LNCaP clone FGC (cell line): Measurements from ENCODE around the gene EXOC2.

Experiments
- DNase-seq: peaks from one replicate; pipeline ENCODE4 v3.0.0-alpha.2; 2011; ENCODE audit warnings: low read depth
- H3K4me3 ChIP-seq: 2 replicates; pipeline ENCODE4 v1.5.1; 2011; ENCODE audit warnings: mild to moderate bottlenecking, low read depth, low read length, control low read depth
- TF ChIP-seq, protein P1 (sequence below): IDR thresholded peaks from 2 replicates; pipeline ENCODE4 v1.5.1; 2012; ENCODE audit warnings: mild to moderate bottlenecking; ENCODE audit not compliant: control insufficient read depth, insufficient read depth; ENCODE audit errors: extremely low read depth

Gene EXOC2

DNA sequence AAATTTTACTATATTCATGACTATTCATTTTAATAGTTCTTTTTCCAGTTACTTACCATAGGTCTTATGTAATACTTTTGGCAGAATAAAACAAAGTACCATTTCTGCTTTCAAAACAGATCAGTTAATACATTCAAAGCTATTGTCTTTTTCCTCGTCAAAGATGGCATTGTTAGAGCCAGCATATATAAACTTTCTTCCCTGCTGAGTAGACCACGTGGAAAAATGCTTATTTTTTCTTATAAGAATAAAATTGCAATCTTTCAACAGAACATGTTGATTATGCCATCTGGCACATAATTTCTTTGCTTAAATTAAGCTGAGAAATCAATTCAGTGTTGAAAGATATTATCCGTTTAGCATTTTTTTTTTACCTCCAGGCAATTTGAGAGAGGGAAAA lies 34.9 kb upstream of the EXOC2 start:
- H3K4me3 ChIP-seq: no peak overlapping the region
- TF ChIP-seq, protein P1, sequence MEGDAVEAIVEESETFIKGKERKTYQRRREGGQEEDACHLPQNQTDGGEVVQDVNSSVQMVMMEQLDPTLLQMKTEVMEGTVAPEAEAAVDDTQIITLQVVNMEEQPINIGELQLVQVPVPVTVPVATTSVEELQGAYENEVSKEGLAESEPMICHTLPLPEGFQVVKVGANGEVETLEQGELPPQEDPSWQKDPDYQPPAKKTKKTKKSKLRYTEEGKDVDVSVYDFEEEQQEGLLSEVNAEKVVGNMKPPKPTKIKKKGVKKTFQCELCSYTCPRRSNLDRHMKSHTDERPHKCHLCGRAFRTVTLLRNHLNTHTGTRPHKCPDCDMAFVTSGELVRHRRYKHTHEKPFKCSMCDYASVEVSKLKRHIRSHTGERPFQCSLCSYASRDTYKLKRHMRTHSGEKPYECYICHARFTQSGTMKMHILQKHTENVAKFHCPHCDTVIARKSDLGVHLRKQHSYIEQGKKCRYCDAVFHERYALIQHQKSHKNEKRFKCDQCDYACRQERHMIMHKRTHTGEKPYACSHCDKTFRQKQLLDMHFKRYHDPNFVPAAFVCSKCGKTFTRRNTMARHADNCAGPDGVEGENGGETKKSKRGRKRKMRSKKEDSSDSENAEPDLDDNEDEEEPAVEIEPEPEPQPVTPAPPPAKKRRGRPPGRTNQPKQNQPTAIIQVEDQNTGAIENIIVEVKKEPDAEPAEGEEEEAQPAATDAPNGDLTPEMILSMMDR: no peak
- DNase-seq: no peak

DNA sequence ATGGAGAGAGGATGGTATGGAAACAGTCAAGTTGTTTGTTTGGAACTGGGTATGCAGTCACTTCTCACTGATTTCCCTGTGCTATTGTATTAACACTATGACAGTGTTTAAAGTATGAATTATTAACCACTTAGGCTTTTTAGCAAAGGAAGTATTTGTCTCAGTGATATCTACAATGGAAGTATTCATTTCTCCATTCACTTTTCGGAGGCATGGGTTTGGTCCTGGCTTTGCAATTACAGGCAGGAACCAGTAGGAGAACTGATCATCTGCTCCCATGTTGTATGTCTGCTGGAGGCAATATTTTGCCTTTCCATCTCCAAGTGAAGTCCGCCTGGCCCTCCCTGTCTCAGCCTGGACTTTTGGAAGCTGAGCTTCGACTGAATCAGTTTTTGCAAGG lies 30.6 kb upstream of the EXOC2 start:
- H3K4me3 ChIP-seq: no peak overlapping the region
- no peak for DNase-seq
- TF ChIP-seq, protein P1: no peak

DNA sequence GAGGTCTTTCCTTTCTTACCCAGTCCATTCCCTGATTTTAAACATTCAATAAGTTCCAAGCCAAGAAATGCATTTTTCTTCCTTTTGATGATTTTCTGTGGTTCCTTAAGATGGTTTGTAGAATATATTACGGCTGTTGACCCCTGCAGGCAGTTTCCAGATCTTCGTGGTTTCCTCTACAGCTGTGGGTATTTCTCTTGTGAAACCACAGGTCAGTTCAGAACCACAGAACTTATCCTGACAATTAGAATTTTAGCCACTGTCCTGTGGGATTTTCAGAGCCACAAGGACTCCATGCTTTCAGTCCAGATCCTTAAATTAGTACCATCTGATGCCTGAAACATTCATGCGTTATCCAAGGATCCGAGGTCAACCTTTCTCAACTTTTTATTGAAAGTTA lies 29.7 kb upstream of the EXOC2 start:
- no peak for DNase-seq
- H3K4me3 ChIP-seq: no peak overlapping the region
- TF ChIP-seq, protein P1: no peak

DNA sequence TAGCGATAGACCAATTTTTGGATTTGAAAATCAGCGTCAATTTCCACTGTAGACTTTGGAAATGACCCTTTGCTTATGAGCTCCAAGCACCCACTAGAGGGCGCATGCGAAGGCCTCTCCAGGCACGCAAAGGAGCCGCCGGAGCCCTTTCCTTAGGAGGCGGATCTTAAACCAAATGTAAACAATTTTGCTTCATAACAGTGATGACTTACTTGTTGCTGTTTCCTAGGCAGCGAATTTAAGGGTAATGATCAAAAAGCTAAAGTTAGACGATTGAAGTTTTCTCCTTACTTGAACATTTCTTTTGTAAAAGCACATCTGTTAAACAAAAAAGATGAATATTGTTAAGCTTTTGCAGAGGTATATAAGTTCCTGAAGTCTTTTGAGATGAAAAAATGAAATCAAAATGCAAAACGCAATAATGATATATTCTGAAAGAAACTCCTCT lies 29.2 kb upstream of the EXOC2 start:
- H3K4me3 ChIP-seq: no peak overlapping the region
- peak; percentile 58 for DNase-seq
- TF ChIP-seq, protein P1: peak; percentile 71

DNA sequence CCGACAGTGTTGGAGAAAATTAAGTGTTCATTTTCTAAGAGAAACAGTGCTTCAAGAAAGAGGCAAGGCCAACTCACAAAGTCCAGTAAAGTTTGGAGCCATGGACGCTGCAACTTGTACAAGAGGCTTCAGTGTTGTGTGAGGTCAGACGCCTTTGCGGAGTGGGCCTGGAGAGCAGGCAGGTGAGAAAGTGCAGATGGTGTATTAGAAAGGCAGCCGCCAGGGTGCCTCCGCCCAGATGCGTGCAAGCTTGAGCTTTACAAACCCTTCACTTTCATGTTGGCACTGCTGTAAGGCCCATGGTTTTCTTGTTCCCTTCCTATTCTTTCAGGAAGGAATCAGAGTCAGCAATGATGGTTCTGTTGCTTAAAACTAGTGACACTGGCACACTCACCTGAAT lies 25.4 kb upstream of the EXOC2 start:
- DNase-seq: no peak
- TF ChIP-seq, protein P1: no peak
- no peak overlapping the region for H3K4me3 ChIP-seq

DNA sequence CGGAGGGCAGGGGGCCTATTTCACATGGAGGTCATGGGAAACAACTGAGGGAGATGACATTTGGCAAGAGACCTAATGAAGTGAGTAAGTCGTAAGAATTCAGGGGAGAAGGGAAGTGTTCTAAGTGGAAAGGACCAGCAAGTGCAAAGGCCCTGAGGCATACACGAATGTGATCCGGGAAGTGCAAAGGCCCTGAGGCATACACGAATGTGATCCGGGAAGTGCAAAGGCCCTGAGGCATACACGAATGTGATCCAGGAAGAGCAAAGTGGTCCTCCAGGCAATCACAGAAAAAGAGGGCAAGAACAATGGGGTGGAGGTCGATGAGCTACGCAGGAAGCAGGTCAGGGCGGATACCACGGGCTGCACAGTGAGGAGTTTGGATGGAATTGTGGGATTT lies 24.2 kb upstream of the EXOC2 start:
- no peak for DNase-seq
- TF ChIP-seq, protein P1: no peak
- no peak overlapping the region for H3K4me3 ChIP-seq

DNA sequence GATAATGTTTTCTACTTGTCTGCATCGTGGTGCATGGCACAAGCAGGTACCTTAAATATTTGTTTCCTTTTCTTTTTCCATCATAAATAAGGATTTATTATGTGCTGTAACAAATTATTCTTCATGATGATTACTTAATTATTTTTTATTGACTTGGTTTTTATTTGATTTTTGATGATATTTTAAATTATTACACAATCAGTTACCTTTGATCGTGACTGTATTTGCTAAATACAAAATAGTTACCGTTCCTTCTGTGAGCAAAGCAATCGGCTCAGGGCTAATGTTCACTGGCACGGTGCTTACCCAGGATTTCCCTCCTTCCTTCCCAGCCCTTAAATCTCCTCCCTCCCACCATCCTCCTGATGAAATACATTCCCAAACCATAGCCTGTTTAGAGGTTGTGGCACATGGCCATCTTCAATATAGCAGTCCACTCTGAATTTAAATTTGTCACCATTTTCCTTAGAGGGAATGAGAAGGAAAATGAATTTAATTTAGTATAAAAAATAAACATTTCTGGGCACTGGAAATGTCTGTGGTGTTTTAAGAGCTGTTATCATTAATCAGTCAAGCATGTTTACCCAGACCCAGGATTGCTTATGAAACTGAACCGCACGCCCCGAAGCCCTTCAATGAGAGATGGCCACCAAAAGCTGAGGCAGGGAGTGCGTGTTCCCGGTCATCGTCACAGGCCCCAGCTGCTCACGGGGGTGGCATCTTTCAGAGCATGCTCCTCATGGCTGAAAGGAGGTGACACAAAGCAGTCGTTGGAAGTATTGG lies 23.0 kb upstream of the EXOC2 start:
- no peak for DNase-seq
- no peak overlapping the region for H3K4me3 ChIP-seq
- TF ChIP-seq, protein P1: no peak
